PC-3 (cell line): ENCODE measurements around the gene BCR.

Experiments used
- CTCF ChIP-seq: fragments of 300-600 bp; sonication (generic); conservative IDR thresholded peaks from 2 replicates; pipeline ENCODE4 v1.5.1; 2017; ENCODE audit warnings: antibody characterized with exemption, low read depth, mild to moderate bottlenecking, low read length
- EZH2 ChIP-seq: fragments of 300-600 bp; sonication (generic); IDR thresholded peaks from one replicate; pipeline ENCODE4 v1.6.1; 2017; ENCODE audit warnings: antibody characterized with exemption, mild to moderate bottlenecking, low read length; ENCODE audit not compliant: unreplicated experiment
- EZH2phosphoT487 ChIP-seq: fragments of 300-600 bp; sonication (generic); IDR thresholded peaks from 2 replicates; pipeline ENCODE4 v1.6.1; 2018; ENCODE audit warnings: mild to moderate bottlenecking, antibody characterized with exemption, low read length, borderline replicate concordance

GRCh38 chr22:23279781-23280180 is 99.5 kb downstream of the BCR start:
- TF ChIP-seq CTCF (no peak), EZH2 (no peak), EZH2phosphoT487 (no peak)
